Measurements from ENCODE around the gene CDK14.
A peak's percentile ranks its signal among the peaks of the same experiment; 100 is the strongest.

Gene CDK14

DNA sequence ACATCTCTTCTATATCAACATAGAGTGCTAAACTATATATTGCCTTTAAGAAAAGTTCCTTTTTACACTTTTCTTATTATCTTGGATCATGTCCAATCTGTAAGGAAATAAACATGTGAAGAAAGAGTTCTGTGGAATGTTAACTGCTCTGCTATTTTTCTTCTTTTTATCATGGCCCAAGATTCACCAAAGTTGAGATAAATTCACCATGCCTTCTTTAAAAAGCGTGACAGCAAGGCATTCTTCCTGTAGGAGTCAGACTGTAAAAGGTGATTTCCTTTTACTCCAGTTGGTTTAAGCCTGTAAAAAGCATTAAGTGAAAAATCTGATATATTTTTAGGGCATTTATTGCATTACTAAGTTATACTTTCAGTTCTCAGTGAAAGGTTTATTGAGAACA lies 502.4 kb downstream of the CDK14 start:
- peak; percentile 64 for DNase-seq (ENCODE audit: low read depth)

DNA sequence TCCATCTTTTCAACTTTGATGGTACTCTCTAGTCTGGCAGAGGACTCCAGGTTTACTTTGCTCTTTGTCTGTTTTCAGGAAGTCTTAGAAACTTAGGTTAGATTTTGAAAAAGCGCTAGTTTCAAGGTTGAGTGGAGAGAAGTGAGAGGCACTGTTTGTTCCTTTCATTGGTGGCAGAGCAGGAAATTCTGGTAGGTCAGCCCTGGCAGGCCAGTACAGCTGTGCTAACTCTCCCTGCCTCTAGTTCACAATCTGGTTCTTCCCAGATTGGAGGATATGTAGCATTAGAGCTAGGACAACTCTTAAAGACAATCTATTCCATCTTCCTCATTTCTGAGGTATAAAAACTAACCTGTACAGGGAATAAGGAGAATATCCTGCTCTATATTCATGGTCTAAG lies 507.2 kb downstream of the CDK14 start:
- no peak for DNase-seq (ENCODE audit: low read depth)

DNA sequence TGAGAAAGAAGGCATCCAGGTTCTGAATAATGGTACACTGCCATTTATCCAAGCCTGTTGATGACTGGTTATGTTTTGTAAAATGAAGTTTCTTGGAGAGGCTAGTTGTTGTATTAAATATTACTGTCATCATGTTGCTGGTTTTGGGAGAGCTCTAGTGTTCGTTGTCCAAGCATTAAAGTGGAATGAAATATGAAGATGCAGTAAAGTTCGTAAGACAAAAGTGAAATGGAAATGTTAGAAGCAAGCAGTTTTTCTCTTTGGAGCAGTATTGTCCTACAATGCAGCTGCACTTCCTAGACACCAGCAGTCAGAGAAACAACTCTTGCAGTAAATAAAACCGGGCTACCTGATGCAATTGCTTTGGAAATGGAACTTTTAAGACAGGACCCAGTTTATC lies 511.3 kb downstream of the CDK14 start:
- no peak for DNase-seq (ENCODE audit: low read depth)

DNA sequence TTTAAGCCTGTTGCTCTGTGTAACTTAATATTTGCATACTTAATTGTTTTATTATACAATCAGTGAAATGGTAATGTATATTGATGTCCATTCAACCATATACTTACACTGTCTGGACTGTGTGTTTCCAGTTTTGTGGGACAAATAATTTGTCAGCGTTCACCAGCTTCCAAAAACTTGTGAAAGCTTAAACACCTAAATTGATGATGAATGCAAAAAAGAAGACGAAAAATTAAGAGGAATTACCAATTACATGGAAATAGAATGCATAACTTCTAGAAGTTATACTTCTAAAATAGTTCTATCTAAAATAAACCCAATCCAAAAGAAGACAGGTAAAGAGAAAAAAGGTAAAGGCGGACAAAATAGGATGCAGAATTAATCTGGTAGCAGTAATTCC lies 513.1 kb downstream of the CDK14 start:
- DNase-seq (ENCODE audit: low read depth), result no peak

DNA sequence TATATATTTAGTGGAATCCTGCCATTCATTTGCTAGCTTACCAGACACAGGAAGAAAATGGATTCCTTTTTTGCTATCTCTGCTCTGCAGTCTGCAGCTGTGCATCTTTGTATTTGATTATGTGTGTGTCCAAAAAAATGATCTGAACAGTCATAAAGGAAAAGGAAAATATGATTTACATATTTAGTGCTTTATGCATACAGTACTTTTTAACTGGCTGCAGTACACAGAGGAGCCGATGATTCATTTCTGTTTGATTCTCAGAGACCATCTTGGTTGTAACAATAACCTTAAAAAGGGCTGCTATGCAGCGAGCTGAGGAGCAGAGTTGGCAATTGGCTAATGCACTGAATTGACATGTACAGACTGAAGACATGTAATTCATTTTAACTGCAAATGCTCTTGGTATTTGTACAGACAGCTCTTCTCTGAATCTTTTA lies 516.8 kb downstream of the CDK14 start:
- peak; percentile 59 for DNase-seq (ENCODE audit: low read depth)

DNA sequence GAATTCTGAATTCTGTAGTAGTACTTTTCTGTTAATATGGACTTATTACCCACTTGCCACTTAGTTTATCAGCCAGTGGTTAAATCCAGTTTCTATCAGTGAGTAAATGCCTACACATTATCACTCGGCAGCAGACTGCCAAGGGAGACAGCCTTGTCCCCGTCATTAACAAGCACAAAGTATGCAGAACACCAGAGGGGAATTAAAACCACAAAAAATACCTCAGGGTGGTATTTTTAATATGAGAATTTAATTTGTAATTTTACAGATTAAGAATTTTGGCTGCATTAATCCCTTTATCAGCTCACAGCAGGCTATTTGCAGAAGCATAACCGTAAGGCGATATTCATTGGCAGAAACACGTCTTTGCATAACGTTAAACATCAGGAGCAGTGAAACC lies 518.1 kb downstream of the CDK14 start:
- no peak for DNase-seq (ENCODE audit: low read depth)

DNA sequence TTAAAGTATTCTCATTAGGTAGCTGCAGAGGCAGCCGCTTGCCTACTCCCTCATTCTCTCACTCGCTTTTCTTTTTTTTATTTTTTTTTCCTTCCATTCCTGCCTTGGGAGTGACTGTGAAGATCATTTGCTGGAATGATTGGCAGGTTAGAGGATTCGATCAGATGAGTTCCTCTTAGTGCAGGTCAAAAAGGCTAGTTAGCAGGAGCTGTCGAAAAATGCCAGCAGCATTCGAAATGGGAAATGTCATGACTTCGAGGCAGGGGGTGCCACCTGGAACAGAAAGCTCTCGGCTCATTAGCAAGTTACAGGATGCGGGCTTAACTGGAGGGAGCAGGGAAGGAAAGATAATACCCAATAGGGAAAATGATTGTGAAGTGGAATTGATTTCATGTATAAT lies 530.6 kb downstream of the CDK14 start:
- no peak for DNase-seq (ENCODE audit: low read depth)

DNA sequence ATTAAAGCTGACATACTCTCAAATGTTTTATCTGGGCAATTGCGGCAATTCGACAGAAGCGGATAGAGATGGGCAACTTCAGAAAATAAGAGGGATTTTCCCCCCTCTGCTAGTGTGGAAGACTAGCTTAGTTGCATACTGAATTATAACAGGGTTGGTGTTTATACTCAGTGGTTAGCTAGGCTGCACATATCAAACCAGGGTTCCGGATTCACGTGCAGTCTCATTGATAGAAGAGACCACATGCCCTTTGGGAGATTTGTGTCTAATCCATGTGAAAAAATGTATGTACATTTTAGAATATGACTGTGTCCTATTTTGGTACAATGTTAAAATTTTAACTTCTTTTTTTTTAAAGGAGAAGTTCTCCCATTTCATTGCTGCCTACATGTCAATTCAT lies 531.2 kb downstream of the CDK14 start:
- DNase-seq (ENCODE audit: low read depth), result no peak

DNA sequence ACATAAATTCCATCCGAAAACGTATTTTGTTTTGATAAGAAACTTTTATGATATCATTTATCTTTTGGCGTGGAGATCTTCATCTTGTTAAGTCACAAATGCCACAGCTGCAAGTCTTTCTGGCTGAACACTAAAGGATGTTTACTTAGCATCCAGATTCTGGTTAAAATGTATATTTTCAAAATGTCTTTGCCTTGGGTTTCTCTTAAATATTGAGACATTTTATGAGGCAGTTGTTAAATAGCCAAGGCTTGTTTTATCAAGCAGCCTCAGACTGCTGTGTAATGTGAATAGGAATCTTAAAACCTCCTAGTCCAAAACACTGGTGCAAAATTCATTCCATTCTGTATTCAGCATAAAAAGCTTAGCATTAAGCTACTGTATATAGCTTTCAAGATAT lies 531.8 kb downstream of the CDK14 start:
- peak; percentile 76 for DNase-seq (ENCODE audit: low read depth)

DNA sequence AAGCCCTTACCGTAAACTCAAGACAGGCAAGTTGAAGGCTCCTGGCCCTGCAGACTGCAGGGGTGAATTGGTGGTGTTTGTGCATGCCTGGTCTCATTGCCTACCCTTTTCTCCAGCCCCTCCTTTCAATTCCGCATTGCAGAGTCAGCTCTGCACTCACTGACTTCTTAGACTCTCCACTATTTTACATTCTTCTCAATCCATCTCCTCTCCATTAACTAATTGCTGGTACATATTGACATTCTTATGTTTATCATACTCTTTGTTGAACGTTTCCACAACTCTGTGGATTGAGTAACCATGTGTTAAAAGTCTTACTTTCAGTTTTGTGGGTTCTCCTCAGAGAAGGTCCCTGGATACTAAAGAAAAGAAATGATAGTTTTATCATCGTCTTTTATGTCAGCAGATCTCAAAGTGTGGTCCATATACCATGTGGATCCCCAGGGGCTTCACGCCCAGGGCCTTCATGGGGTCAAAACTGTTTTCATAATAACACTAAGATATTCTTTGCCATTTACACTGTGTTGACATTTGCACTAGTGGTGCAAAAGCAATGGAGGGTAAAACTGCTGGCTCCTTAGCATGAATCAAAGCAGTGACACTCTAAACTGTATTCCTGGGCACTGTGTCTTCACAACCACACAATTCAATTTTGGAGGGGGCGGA lies 532.7 kb downstream of the CDK14 start:
- DNase-seq (ENCODE audit: low read depth), result peak; percentile 46

DNA sequence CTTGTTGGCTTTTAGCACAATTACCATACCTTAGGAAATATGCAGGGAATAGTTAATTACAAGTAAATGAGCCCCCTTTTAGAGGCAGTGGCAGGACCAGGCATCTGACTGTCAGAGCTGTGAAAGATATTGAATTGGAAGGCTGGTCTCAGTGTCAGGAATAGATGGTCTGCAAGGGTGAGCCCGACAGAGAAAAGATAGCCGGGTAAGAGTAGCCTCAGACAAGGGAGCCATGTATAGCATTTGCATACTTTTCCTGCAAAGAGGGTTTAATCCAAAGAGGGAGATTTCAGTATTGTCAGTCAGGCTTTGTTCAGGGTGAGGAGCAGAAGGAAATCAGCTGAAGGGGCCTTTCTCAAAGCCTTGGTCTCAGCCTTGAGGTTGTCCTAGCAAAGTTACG lies 539.2 kb downstream of the CDK14 start:
- DNase-seq (ENCODE audit: low read depth), result no peak

DNA sequence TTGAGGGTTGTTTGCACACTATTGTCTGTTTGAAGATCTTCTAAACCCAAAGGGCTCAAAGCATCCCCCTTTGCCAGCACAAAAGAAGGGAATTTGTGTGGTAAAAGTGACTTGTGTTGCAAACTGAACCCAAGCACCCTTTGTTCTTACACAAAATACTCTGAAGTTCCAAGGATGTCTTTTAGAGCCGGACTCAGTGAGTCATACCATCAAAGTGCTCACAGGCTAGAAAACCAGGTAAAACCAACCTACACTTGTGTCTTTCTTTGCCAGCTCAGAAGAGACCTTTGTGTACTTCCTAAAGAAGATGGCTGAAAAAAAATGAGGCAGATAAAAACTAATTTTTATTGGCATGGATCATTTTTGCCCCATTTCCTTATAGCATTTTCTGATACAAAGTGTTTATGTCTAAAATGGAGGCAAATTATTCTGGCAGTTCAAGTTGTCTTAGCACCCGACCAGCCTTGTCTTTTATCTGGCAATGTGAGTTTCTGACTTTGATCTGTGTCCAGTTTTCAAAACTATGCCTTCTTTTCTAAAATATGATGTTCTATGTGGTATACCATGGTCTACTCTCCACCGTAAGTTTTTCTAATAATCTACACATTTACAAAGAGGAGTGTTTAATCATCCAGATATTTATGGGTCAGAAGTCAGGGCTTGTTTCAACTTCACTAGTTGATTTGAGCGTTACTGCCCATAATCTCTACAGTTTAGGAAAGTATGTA lies 539.7 kb downstream of the CDK14 start:
- no peak for DNase-seq (ENCODE audit: low read depth)

DNA sequence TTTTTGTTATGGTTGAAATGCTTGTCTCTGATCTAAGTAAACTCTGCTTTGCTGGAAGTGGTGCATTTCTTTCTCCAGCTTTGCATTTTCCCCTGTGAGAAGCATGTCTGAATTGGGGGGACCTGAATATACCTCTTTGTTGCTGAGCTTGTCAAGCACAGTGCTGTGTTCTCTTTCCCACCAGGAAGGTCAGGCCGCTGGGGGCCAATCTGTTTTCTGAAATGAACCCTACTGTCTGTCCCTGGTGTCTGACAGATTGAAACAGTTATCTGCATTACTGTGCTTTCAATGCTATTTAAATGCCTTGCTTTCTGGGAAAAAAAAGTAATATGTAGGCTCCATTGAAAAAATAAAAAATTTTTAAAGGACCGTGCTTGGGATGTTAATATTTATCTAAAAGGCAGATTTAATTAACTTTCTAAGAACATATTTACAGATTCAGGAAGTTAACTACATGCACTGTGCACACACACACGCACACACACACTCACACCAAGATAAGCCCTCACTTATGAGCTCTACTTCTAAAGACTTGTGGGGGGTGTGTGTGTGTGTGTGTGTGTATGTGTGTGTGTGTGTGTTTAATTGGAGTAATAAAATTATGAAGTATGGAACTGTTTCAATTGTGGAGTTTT lies 541.1 kb downstream of the CDK14 start:
- no peak for DNase-seq (ENCODE audit: low read depth)

DNA sequence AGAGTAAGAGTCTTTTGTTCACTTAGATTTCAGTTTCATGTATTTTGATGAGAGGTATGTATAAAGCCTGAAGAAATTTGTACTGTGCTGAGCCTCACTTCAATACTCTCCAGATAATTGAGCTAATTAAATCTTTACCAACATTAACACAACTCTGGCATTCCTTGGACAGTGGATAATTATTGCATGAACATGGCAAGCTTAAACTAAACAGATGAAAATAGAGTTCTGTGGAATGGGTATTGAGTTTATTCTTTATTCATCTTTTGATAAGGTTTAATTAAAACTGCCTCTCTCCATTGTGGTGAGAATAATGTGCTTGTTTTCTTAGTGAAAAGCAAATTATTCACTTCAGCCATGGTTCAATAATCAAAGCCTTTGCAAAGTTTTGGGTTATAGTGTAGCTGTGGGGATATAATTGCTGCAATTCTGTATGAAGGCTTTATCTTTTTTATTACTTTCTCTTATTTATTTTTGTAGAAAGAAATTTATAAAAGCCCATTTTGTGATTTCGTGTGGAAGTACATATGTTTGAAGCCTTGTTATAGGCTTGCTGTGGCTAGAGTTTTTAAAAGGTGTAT lies 541.8 kb downstream of the CDK14 start:
- DNase-seq (ENCODE audit: low read depth), result no peak

DNA sequence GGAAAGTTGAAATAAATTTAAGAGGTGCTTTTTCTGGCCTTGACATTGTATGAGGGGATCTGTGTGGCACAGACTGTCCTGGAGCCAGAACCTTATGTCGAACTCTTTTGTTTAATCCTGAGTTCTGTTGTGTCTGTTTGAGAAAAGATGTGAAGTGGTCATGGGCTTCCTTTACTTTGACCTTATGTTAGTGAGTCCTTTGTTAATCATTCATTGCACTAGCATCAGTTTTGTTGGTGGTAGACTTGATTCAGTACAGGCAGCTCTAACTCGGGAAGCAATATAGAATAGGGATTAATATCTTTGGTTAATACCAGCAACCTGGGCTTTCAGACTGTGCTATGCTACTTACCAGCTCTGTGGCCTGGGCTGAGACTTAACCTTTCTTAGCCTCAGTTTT lies 544.2 kb downstream of the CDK14 start:
- DNase-seq (ENCODE audit: low read depth), result no peak

DNA sequence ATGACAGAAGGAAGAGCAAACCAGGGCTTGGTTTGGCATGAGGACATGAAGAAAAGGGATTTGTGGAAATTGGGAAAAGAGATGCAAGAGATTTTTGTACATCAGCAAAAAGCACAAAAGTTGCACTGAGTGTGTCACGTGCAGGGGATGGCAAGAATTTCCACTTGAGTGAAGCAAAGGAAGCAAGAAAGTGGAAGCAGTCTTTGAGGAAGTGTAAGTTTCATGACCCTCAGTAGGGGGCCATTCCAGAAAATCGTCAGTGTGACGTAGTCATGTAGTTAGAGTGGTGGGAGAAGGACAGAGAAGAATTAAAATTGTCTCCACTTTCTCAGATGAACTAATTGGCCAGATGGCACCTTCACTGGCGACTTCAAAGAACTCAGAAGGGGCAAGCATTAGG lies 544.9 kb downstream of the CDK14 start:
- no peak for DNase-seq (ENCODE audit: low read depth)

DNA sequence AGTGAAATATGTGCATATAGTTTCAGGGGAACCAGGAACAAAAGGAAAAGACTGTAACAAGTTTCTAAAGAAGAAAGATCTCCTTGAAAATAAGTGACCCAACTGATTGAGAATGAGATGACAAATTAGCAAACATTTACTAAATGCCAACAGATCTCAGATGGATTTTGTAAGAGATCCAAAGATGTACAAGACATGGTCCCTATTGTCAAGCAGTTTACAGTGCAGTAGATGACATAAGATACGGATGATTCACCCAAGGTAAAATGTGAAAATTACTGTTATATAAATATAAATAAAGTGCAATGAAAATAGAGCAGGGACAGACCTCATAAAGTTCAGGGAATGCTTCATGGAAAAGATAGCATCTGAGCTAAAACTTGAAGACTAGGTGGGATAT lies 546.6 kb downstream of the CDK14 start:
- DNase-seq (ENCODE audit: low read depth), result peak; percentile 7

DNA sequence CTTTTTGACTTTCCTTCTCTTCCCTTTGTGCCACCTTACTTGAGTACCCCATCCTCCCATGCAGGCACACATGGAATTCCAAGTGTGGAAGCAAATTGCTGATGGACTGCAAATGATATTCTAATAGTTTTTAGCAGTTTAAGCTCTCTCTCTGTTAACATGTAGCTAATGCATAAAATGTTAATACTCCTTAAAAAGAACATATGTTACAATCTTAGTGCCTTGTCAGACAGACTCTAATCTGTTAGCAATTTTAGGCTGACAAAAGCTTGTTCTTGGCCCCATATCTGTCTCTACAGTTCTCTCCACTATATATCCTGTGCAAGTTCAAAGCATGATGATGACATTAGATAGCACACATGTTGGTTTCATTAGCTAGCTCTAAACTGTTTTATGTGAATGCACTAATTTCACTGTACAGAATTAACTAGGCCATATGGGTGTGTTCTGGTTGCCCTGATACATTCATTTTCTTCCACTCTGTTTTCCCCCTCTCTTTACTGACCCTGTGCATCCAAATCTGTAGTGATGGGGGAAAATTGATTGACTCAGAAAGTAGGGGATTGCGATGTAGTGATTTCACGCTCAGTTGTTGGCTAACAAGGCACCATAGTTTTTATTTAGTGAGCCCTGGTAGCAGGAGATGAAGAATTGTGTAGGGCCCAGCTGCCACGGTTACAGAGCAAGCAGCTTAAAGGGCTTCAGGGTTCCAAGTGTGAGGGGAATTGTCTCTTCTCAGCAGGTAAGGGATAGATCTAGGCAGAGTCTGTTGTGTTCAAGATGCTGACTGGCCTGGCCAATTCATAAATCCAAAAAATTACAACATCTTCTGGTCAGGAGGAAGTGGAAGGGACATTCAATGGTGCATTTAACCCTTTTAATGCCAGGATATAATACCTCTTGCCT lies 553.5 kb downstream of the CDK14 start:
- no peak for DNase-seq (ENCODE audit: low read depth)

DNA sequence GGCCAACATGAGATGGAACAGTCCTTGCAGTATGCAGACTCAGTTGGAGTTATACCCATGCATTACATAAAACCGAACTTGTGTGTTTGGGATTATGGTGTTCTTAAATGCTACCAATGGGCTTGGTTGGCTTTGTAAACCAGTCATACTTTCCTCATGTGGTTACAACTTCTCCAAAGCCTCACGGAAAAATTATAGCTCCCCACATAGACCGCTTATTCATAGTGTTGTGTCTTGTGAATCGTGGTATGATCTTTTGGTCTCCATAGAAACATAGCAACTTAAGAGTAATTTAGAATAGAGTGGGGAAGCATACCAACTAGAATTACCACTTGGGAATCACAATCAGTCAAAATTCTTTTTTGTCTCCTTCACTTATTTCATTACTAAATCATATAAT lies 555.8 kb downstream of the CDK14 start:
- DNase-seq (ENCODE audit: low read depth), result no peak

DNA sequence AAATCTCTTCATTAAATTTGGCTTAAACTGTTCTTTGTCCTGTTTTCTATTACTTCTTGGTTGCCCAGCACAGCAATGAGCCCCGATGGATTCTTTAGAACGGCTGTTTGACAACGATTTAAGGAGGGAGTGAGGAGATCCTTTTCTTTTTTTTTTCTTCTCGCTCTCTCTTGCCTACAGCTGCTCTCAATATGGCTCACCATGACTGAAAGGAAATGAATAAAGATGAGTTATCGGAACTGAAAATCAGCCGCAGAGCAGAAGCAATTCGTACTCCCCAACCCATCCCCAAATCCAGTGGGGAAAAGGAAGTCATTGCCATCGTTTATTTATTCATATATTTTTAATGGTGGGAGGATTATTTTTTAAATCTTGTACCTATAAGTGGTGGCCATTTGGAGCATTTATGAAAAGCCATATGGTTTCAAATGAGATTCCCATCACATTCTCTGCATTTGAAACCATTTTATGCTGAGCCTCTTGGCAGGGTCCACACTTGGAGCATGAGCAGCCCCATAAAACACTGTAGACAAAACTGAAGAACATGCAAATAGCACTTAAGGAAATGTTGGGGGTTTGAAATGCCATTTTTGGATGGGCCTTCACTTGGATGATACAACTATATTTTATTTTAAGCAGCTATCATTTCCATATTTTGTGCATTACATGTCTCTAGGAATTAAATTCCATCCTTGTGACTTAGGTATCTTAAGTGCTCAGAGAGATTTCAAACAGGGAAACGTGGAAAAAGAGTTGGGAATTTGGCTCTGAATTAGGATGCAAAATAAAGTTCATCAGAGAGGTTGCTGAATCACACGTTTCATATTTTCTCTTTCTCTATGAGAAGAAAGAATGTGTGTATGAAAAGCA lies 560.4 kb downstream of the CDK14 start:
- DNase-seq (ENCODE audit: low read depth), result peak; percentile 29
